ENCODE measurements around the gene CDK4.
"Not testable (repeated sequence)": the region's sequence is repeated elsewhere in the genome, so short reads cannot be mapped to it uniquely, and the experiment has no call there.

CDK4 gene

GRCh38 chr12:57724003-57724935, 27.8 kb downstream of the CDK4 start:
- no peak for DNase-seq

- no peak for DNase-seq
Measured at GRCh38 chr12:57723630-57723962, 28.5 kb downstream of the CDK4 start.

- no peak for DNase-seq
Measured at GRCh38 chr12:57722716-57723629, 29.1 kb downstream of the CDK4 start.

- DNase-seq, result not testable (repeated sequence)
Measured at GRCh38 chr12:57721846-57722608, 30.1 kb downstream of the CDK4 start.

GRCh38 chr12:57720606-57721595, 31.2 kb downstream of the CDK4 start:
- no peak for DNase-seq

- DNase-seq, result no peak
Measured at GRCh38 chr12:57719777-57720605, 32.1 kb downstream of the CDK4 start.

- no peak for DNase-seq
Measured at GRCh38 chr12:57718641-57719528, 33.2 kb downstream of the CDK4 start.

GRCh38 chr12:57717846-57718640, 34.1 kb downstream of the CDK4 start:
- no peak for DNase-seq

GRCh38 chr12:57717131-57717530, 35.0 kb downstream of the CDK4 start:
- DNase-seq, result no peak

GRCh38 chr12:57716305-57716704, 35.8 kb downstream of the CDK4 start:
- no peak for DNase-seq

GRCh38 chr12:57715786-57716185, 36.3 kb downstream of the CDK4 start:
- no peak for DNase-seq

GRCh38 chr12:57715036-57715748, 36.9 kb downstream of the CDK4 start:
- DNase-seq, result not testable (repeated sequence)

GRCh38 chr12:57713209-57713608, 38.9 kb downstream of the CDK4 start:
- no peak for DNase-seq

GRCh38 chr12:57712701-57713100, 39.4 kb downstream of the CDK4 start:
- no peak for DNase-seq

GRCh38 chr12:57708296-57708695, 43.8 kb downstream of the CDK4 start:
- DNase-seq, result no peak

GRCh38 chr12:57707250-57707649, 44.9 kb downstream of the CDK4 start:
- DNase-seq, result no peak

GRCh38 chr12:57700317-57700716, 51.8 kb downstream of the CDK4 start:
- no peak for DNase-seq

GRCh38 chr12:57698414-57698813, 53.7 kb downstream of the CDK4 start:
- DNase-seq, result no peak

Measured in fibroblast of skin of right quadriceps (primary cell).